HepG2 (cell line): ENCODE results near the gene TRPM5. TPM values are rescaled to one million over a fixed set of nuclear protein-coding genes. Genes with fewer than 3 reads are reported as not detected.

Experiments used
- ATAC-seq: fragments of 200-7000 bp; cut with Tn5 transposase; 3 replicates; pipeline ENCODE4 v1.9.1; 2020; ENCODE audit warnings: mild to moderate bottlenecking, moderate library complexity
- BruUV-seq: library from RNA; stranded (reverse); fragments of 400-500 nt; replicated peaks from 2 replicates; lab custom pipeline; 2021; lab: Mats Ljungman, UMichigan
- CTCF ChIA-PET: fragments of 300-600 bp; formaldehyde crosslinking; extraction: SDS; loops from one replicate; lab custom pipeline; 2021; ENCODE audit warnings: low total read pairs, inconsistent platforms, low intra/inter-chr PET ratio; lab: Yijun Ruan, JAX
- POLR2A ChIA-PET: fragments of 350-600 bp; sonication (Branson Sonifier 250); formaldehyde crosslinking; loops from one replicate; lab custom pipeline; 2020; ENCODE audit warnings: antibody characterized with exemption, inconsistent platforms; lab: Yijun Ruan, JAX
- DNase-seq: peaks from one replicate; pipeline ENCODE4 v3.0.0-alpha.2; 2015; ENCODE audit warnings: low spot score
- FAIRE-seq: peaks from 3 replicates; lab custom pipeline; 2011; peaks lifted over from hg19 to GRCh38; lab: Jason Lieb, UNC
- H2AFZ ChIP-seq: one replicate; pipeline ENCODE4 v1.6.1; 2011; ENCODE audit warnings: low read length, inconsistent platforms
- H3K27ac ChIP-seq: fragments of 300-600 bp; 3 replicates; pipeline ENCODE4 v1.8.0; 2011; ENCODE audit warnings: mixed run types, mild to moderate bottlenecking, mixed read lengths, low read length, inconsistent platforms; ENCODE audit not compliant: insufficient read depth; ENCODE audit errors: extremely low read length
- H3K27me3 ChIP-seq, 2 experiments: fragments of 200-600 bp in 1 of 2; 2 replicates in 1 of 2; 3 replicates in 1 of 2; pipeline versions ENCODE4 v1.6.0 to v1.8.0; 2011; ENCODE audit warnings: low read length in 2 of 2, mild to moderate bottlenecking in 2 of 2, moderate library complexity in 2 of 2, inconsistent platforms in 1 of 2; ENCODE audit not compliant: insufficient read depth in 2 of 2, control insufficient read depth in 1 of 2
- H3K36me3 ChIP-seq, 2 experiments: fragments of 200-600 bp in 1 of 2; replicated peaks in 1 of 2; 2 replicates in 1 of 2; 3 replicates in 1 of 2; pipeline versions ENCODE4 v1.5.1 to v1.8.0; 2011; ENCODE audit warnings: low read length in 2 of 2, inconsistent platforms in 1 of 2; ENCODE audit not compliant: insufficient read depth in 2 of 2, control insufficient read depth in 1 of 2
- H3K4me1 ChIP-seq: 2 replicates; pipeline ENCODE4 v1.5.1; 2012; ENCODE audit warnings: low read length, inconsistent platforms; ENCODE audit not compliant: insufficient read depth
- H3K4me2 ChIP-seq: 2 replicates; pipeline ENCODE4 v1.6.0; 2011; ENCODE audit warnings: low read depth, low read length, inconsistent platforms
- H3K4me3 ChIP-seq, 3 experiments: fragments of 200-600 bp in 1 of 3; sonication (generic), shearing (Covaris generic) in 1 of 3; replicated peaks in 1 of 3; 2 replicates each; pipeline ENCODE4 v1.5.1; 2011 to 2016; ENCODE audit warnings: low read length in 3 of 3, inconsistent platforms in 2 of 3, low read depth in 2 of 3, mild to moderate bottlenecking in 2 of 3, control low read depth in 1 of 3, mixed read lengths in 1 of 3; ENCODE audit not compliant: insufficient read depth in 1 of 3
- H3K79me2 ChIP-seq: one replicate; pipeline ENCODE4 v1.6.1; 2011; ENCODE audit warnings: low read length, inconsistent platforms; ENCODE audit not compliant: insufficient read depth
- H3K9ac ChIP-seq: 2 replicates; pipeline ENCODE4 v1.6.0; 2011; ENCODE audit warnings: mild to moderate bottlenecking, low read depth, low read length, inconsistent platforms; ENCODE audit not compliant: insufficient read depth
- H3K9me3 ChIP-seq: 2 replicates; pipeline ENCODE4 v1.5.1; 2012; ENCODE audit warnings: mild to moderate bottlenecking, low read length
- H4K20me1 ChIP-seq: 2 replicates; pipeline ENCODE4 v1.6.0; 2011; ENCODE audit warnings: inconsistent platforms, mild to moderate bottlenecking, low read length, moderate library complexity; ENCODE audit not compliant: insufficient read depth
- BORCS8-MEF2B ChIP-seq: sonication (generic); formaldehyde crosslinking; IDR thresholded peaks from 2 replicates; pipeline ENCODE4 v1.8.0; 2022; ENCODE audit warnings: mild to moderate bottlenecking, missing genetic modification reagents
- CREB1 ChIP-seq, 2 experiments: fragments of 450-650 bp in 1 of 2; IDR thresholded peaks; 2 replicates each; pipeline ENCODE4 v1.6.1; 2016 to 2017; ENCODE audit warnings: control low read depth in 1 of 2, mild to moderate bottlenecking in 1 of 2, missing compliant biosample characterization in 1 of 2, missing genetic modification characterization in 1 of 2
- HDAC6 ChIP-seq: fragments of 200-600 bp; sonication (generic); IDR thresholded peaks from 2 replicates; pipeline ENCODE4 v1.7.0; 2017; ENCODE audit warnings: mild to moderate bottlenecking, antibody characterized with exemption, low read length, low read depth
- HNRNPLL ChIP-seq: fragments of 200-400 bp; formaldehyde crosslinking; IDR thresholded peaks from 2 replicates; pipeline ENCODE4 v1.6.1; 2017; ENCODE audit warnings: mild to moderate bottlenecking, low read depth, low read length; ENCODE audit not compliant: poor library complexity, severe bottlenecking
- KLF9 ChIP-seq: IDR thresholded peaks from 2 replicates; pipeline ENCODE4 v1.6.1; 2016; ENCODE audit warnings: low read depth
- NFE2L1 ChIP-seq: sonication (generic); formaldehyde crosslinking; IDR thresholded peaks from 2 replicates; pipeline ENCODE4 v1.4.0; 2020; ENCODE audit warnings: missing genetic modification reagents, mild to moderate bottlenecking, borderline replicate concordance
- PHF20 ChIP-seq: sonication (generic); formaldehyde crosslinking; IDR thresholded peaks from 2 replicates; pipeline ENCODE4 v1.5.0; 2020; ENCODE audit warnings: mild to moderate bottlenecking, missing genetic modification reagents
- SOX13 ChIP-seq, 3 experiments: fragments of 450-650 bp in 1 of 3; sonication (generic) in 1 of 3; formaldehyde crosslinking in 1 of 3; IDR thresholded peaks in 2 of 3; conservative IDR thresholded peaks in 1 of 3; 2 replicates each; pipeline versions ENCODE4 v1.5.0 to v1.6.1; 2016 to 2020; ENCODE audit warnings: antibody characterized with exemption in 1 of 3, mild to moderate bottlenecking in 1 of 3, missing compliant biosample characterization in 1 of 3, missing genetic modification reagents in 1 of 3, moderate library complexity in 1 of 3
- ZFP36L1 ChIP-seq: sonication (generic); formaldehyde crosslinking; IDR thresholded peaks from 2 replicates; pipeline ENCODE4 v1.8.0; 2022; ENCODE audit warnings: mild to moderate bottlenecking, missing genetic modification reagents, moderate library complexity
- ZNF232 ChIP-seq: sonication (generic); formaldehyde crosslinking; IDR thresholded peaks from 2 replicates; pipeline ENCODE4 v1.4.0; 2020; ENCODE audit warnings: missing genetic modification reagents, borderline replicate concordance
- ZNF83 ChIP-seq: sonication (generic); formaldehyde crosslinking; IDR thresholded peaks from 2 replicates; pipeline ENCODE4 v1.4.0; 2020; ENCODE audit warnings: missing genetic modification reagents, mild to moderate bottlenecking, borderline replicate concordance
- WGBS: methylation state at CpG from one replicate; pipeline ENCODE4 v1.1.6; 2017; ENCODE audit warnings: low lambda C conversion rate; 5-methylcytosine and 5-hydroxymethylcytosine counted together
- in situ Hi-C: cut with HindIII; loops from 2 replicates; pipeline ENCODE4 v1.10.0; 2017; ENCODE audit warnings: low pct_unique_long_range_greater_than_20kb; ENCODE audit not compliant: extremely low pct_ligation_motif_present
- intact Hi-C: fragments of 100-400 bp; cut with micrococcal nuclease; formaldehyde crosslinking; loops from one replicate; pipeline ENCODE4 v1.10.0; 2022; ENCODE audit not compliant: unreplicated experiment
- polyA plus RNA-seq, 8 experiments: library from polyadenylated mRNA; depleted of rRNA in 3 of 8; stranded (reverse) in 7 of 8; unstranded in 1 of 8; fragments of >200 nt; fragmentation: Illumina TruSeq in 4 of 8; extraction: Trizol in 4 of 8; gene quantifications; 2 replicates each; pipeline versions ENCODE4 v1.2.1 to v1.2.3, GENCODE V29; 2011 to 2016; ENCODE audit warnings: low read depth in 4 of 8, missing spikeins in 1 of 8, mixed read lengths in 1 of 8; ENCODE audit not compliant: insufficient read depth in 1 of 8
- total RNA-seq, 5 experiments: library from RNA; depleted of rRNA; stranded (reverse); fragments of >200 nt; fragmentation: Illumina TruSeq; extraction: Trizol; gene quantifications; 2 replicates each; pipeline ENCODE4 v1.2.3, GENCODE V29; 2016; ENCODE audit warnings: low read depth in 1 of 5
- TF ChIP-seq, protein P1 (sequence below): sonication (generic); formaldehyde crosslinking; conservative IDR thresholded peaks from 2 replicates; pipeline ENCODE4 v1.4.0; 2020; ENCODE audit warnings: missing genetic modification reagents

The TRPM5 gene
- total and polyA plus RNA-seq, 2 of the 13 experiments (the other 11 are each of a cell fraction or from before 2014, with no cell fraction given), result 0.12 TPM; not detected in 1

DNA sequence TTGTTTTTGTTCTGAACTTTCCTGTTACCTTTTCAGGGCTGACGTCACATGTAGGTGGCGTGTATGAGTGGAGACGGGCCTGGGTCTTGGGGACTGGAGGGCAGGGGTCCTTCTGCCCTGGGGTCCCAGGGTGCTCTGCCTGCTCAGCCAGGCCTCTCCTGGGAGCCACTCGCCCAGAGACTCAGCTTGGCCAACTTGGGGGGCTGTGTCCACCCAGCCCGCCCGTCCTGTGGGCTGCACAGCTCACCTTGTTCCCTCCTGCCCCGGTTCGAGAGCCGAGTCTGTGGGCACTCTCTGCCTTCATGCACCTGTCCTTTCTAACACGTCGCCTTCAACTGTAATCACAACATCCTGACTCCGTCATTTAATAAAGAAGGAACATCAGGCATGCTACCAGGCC lies 47.3 kb downstream of the TRPM5 start:
- peaks cover 7 to 10% of the 10 kb centered on the region in 2 experiments; a peak in 4 of 5 replicates for H3K27me3 ChIP-seq
- H3K4me1 ChIP-seq, result peaks cover 19% of the 10 kb centered on the region
- H3K36me3 ChIP-seq, result no peaks in the 10 kb centered on the region
- DNase-seq (no peak), FAIRE-seq (no peak), ATAC-seq (no peak)
- no peak overlapping the region for H3K9ac ChIP-seq
- intact Hi-C loops, result no loop called here
- no peaks in the 10 kb centered on the region for H4K20me1 ChIP-seq
- H3K4me3 ChIP-seq, result no peak overlapping the region
- H3K9me3 ChIP-seq, result no peaks in the 10 kb centered on the region
- no peak overlapping the region for H3K4me2 ChIP-seq
- BruUV-seq, result no TSS peak
- peaks cover 13% of the 10 kb centered on the region for H3K79me2 ChIP-seq
- in situ Hi-C loops, result no loop called here
- CTCF ChIA-PET, result no interaction called here
- POLR2A ChIA-PET, result no interaction called here
- H3K27ac ChIP-seq, result no peak overlapping the region
- WGBS, result 76% methylated on average over 11 of the region's 12 CpGs
- no peak overlapping the region for H2AFZ ChIP-seq
- TF ChIP-seq CREB1 (IDR thresholded peaks at IDR 0.05), result peak; percentile 75
- TF ChIP-seq CREB1 (CRISPR knock-in tag; IDR thresholded peaks at IDR 0.05), result no peak
- TF ChIP-seq ZNF232 (CRISPR knock-in tag), result no peak

DNA sequence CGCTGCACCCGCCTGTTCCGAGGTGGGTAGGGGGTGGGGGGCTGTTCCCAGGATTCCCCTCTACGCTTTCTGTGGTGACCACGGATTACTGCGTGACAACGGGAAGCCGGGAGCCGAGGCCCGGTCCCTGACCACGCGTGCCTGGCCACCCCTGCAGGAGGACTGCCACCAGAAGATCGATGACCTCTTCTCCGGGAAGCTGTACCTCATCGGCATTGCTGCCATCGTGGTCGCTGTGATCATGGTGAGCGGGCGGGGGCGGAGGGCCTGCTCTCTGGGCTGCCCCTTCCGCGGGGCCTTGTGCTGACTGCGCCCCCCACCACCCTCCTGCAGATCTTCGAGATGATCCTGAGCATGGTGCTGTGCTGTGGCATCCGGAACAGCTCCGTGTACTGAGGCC lies 47.8 kb downstream of the TRPM5 start:
- no peak for DNase-seq
- BruUV-seq, result no TSS peak
- Histone ChIP-seq H3K4me1 (peaks cover 13% of the 10 kb centered on the region), H3K36me3 (no peaks in the 10 kb centered on the region), H3K4me2 (no peak overlapping the region), H3K27ac (no peak overlapping the region), H2AFZ (no peak overlapping the region), H3K9ac (no peak overlapping the region), H3K4me3 (no peak overlapping the region), H3K27me3 (peaks cover 8 to 15% of the 10 kb centered on the region in 2 experiments; a peak in 4 of 5 replicates), H4K20me1 (no peaks in the 10 kb centered on the region), H3K79me2 (peaks cover 8% of the 10 kb centered on the region), H3K9me3 (no peaks in the 10 kb centered on the region)
- intact Hi-C loops, result no loop called here
- in situ Hi-C loops, result no loop called here
- FAIRE-seq, result no peak
- POLR2A ChIA-PET, result no interaction called here
- CTCF ChIA-PET, result no interaction called here
- no peak for ATAC-seq
- 62% methylated on average over 22 of the region's 26 CpGs for WGBS
- TF ChIP-seq PHF20 (CRISPR knock-in tag) (no peak), ZNF83 (CRISPR knock-in tag) (no peak), NFE2L1 (CRISPR knock-in tag) (no peak), HNRNPLL (no peak), KLF9 (CRISPR knock-in tag) (no peak), BORCS8-MEF2B (no peak), ZFP36L1 (CRISPR knock-in tag) (no peak), SOX13 (IDR thresholded peaks at IDR 0.05) (no peak), SOX13 (CRISPR knock-in tag; conservative IDR thresholded peaks at IDR 0.05 in 1 of 2, IDR thresholded peaks at IDR 0.05 in 1 of 2) (no peak), HDAC6 (no peak)
- TF ChIP-seq, protein P1, sequence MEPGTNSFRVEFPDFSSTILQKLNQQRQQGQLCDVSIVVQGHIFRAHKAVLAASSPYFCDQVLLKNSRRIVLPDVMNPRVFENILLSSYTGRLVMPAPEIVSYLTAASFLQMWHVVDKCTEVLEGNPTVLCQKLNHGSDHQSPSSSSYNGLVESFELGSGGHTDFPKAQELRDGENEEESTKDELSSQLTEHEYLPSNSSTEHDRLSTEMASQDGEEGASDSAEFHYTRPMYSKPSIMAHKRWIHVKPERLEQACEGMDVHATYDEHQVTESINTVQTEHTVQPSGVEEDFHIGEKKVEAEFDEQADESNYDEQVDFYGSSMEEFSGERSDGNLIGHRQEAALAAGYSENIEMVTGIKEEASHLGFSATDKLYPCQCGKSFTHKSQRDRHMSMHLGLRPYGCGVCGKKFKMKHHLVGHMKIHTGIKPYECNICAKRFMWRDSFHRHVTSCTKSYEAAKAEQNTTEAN, result no peak
